ENCODE data around the gene TIMM17A.

DNA sequence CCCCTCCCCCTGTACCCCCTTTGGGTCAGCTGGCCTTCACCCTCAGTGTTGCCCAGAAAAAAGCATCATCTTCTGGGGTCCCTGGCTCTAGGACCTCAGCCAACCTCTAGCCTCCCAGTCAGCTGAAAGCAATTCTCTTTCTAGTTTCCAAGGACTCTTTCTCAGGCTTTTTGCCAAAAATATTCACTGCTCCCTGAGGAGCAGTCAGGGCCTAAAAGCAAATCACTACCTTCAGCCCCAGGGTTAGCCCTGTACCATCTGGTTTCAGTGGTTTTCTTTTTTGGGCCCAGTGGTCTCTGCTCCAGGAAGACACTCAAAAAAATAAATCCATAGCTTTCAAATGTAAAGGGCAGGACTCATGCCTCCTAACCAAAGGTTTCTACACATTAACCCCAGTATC, 5.8 kb upstream of the TIMM17A start:
- no peak for TF ChIP-seq CTCF (IDR thresholded peaks at IDR 0.05)
- no peak for TF ChIP-seq E2F5 (CRISPR knock-in tag; IDR thresholded peaks at IDR 0.05)
- no peak for TF ChIP-seq ZNF423 (CRISPR knock-in tag; IDR thresholded peaks at IDR 0.05)
- no peak for TF ChIP-seq NFYB (CRISPR knock-in tag; conservative IDR thresholded peaks at IDR 0.05; ENCODE audit: low read depth)
- TF ChIP-seq NR2C2 (CRISPR knock-in tag; IDR thresholded peaks at IDR 0.05), result no peak
- TF ChIP-seq NR3C1 (CRISPR knock-in tag; conservative IDR thresholded peaks at IDR 0.05; ENCODE audit: low read depth), result no peak
